Pancreas (tissue), 10 donors: Measurements from ENCODE around the gene TRIM13. TPM values are rescaled to one million over a fixed set of nuclear protein-coding genes. Genes with fewer than 3 reads are reported as not detected.
A peak's percentile ranks its signal among the peaks of the same experiment; 100 is the strongest.

Source experiments
- ATAC-seq, 4 donors: fragments of 200-7000 bp; cut with Tn5 transposase; one replicate each; pipeline versions ENCODE4 v1.8.0 to v1.9.1; 2020; ENCODE audit warnings: mild to moderate bottlenecking in 4 of 4, moderate library complexity in 4 of 4
- DNase-seq, 6 donors: peaks; one replicate each; pipeline ENCODE4 v3.0.0-alpha.2; 2020
- FAIRE-seq: peaks from 2 replicates; lab custom pipeline; 2012; peaks lifted over from hg19 to GRCh38; lab: Jason Lieb, UNC
- H3K27ac ChIP-seq, 4 donors: fragments of 200-600 bp; sonication (generic); 1 replicate in 3 of 4; 2 replicates in 1 of 4; pipeline versions ENCODE4 v1.5.0 to v1.8.0; 2020
- H3K27me3 ChIP-seq, 4 donors: fragments of 200-600 bp; one replicate each; pipeline ENCODE4 v1.8.0; 2021
- H3K36me3 ChIP-seq, 3 donors: fragments of 200-600 bp; sonication (generic) in 1 of 3; one replicate each; pipeline versions ENCODE4 v1.5.0 to v1.8.0; 2020 to 2021
- H3K4me1 ChIP-seq, 3 donors: fragments of 200-600 bp; one replicate each; pipeline ENCODE4 v1.8.0; 2021
- H3K4me3 ChIP-seq, 4 donors: fragments of 200-600 bp; sonication (generic) in 2 of 4; one replicate each; pipeline versions ENCODE4 v1.5.0 to v1.8.0; 2020 to 2021
- H3K9me3 ChIP-seq, 4 donors: fragments of 200-600 bp; one replicate each; pipeline ENCODE4 v1.8.0; 2021
- CTCF ChIP-seq, 4 donors: fragments of 200-600 bp; sonication (generic) in 3 of 4; IDR thresholded peaks; one replicate each; pipeline versions ENCODE4 v1.5.0 to v1.8.0; 2021; ENCODE audit warnings: antibody characterized with exemption in 4 of 4
- WGBS, 2 donors: extraction: QIAGEN DNeasy Blood & Tissue Kit; methylation state at CpG; one replicate each; pipeline ENCODE4 v1.1.7; 2013; 5-methylcytosine and 5-hydroxymethylcytosine counted together
- intact Hi-C, 3 donors: fragments of 100-400 bp; cut with DNase I; formaldehyde crosslinking; loops; one replicate each; pipeline versions ENCODE4 v1.11.1 to v1.14.2; 2022
- polyA plus RNA-seq, 2 donors: library from polyadenylated mRNA; stranded (reverse); fragments of 200-250 nt; gene quantifications; one replicate each; pipeline ENCODE4 v1.2.3, GENCODE V29; 2013
- total RNA-seq, 6 donors: library from RNA; stranded (reverse); fragmentation: NEBNext Ultra II Directional in 4 of 6; extraction: Animal tissue kit (Norgen Biotek cat#: 25700) in 4 of 6; gene quantifications; one replicate each; pipeline versions ENCODE4 v1.2.1 to v1.2.4, GENCODE V29; 2021 to 2023
- donor health status: healthy with polysubstance abuse.
- donor health status: DM: no; HTN: no; CAD: no; lungs with moderate emphysema.
- donor health status: DM: no; HTN: no; CAD: no.
- donor health status: control.
- donor health status: control.
- donor health status: Bipolar disorder and iron deficiency.
- donor health status: DM: yes; HTN: yes; CAD: no.
- donor health status: DM: no; HTN: no; CAD: no.
- donor health status: DM: no; HTN: no; CAD: no.
- donor health status: DM: yes; HTN: yes; CAD: no.

The TRIM13 gene
- total and polyA plus RNA-seq, 8 donors: 7.2 to 19.7 (median 8.9) TPM

- Histone ChIP-seq H3K27me3 (no peaks in the 10 kb centered on the region), H3K36me3 (no peaks in the 10 kb centered on the region), H3K9me3 (no peaks in the 10 kb centered on the region), H3K27ac (peak overlapping the region; percentile 82 to 99 (median 92)), H3K4me1 (peaks cover 12 to 21% (median 20%) of the 10 kb centered on the region in 3 donors), H3K4me3 (peak overlapping the region; percentile 57 to 81 (median 66))
- FAIRE-seq (no peak), DNase-seq (peak; percentile 90 to 97 (median 94)), ATAC-seq (peak; percentile 79 to 88 (median 86))
- 0 to 1% methylated on average over 55 to 61 of the region's 68 CpGs for WGBS, 2 donors
- no peak for TF ChIP-seq CTCF (IDR thresholded peaks at IDR 0.05)
- intact Hi-C loops: no loop called here
These were observed 504 bp upstream of the TRIM13 start for GRCh38 chr13:49996161-49996915.

DNA sequence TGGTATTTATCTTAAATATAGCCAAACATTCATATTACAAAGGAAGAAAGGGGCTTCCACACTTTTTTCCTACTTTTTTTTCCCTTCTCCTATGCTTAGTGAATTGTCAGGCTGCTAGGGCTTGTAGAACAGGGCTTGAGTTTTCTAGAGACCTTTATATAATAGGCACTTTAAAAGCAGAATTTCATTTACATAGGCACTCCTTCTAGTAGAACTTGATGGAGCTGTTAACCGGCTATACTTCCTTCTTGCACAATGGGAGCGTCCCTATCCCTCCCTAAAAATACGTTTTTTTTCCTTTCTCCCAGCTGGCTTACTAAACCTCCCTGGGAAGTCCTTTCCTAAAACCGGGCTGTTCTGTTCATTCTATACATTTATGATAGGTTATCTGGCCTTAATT lies 1.1 kb downstream of the TRIM13 start:
- Histone ChIP-seq H3K36me3 (no peaks in the 10 kb centered on the region), H3K27ac (peak overlapping the region in 2 of 4 donors; percentile 97 to 99), H3K4me3 (peak overlapping the region; percentile 47 to 69 (median 59)), H3K9me3 (no peaks in the 10 kb centered on the region), H3K4me1 (peaks cover 12 to 24% (median 24%) of the 10 kb centered on the region in 3 donors), H3K27me3 (no peaks in the 10 kb centered on the region)
- FAIRE-seq (no peak), DNase-seq (no peak), ATAC-seq (peak in 1 of 4 donors; percentile 3)
- 13 to 14% methylated on average over 4 of the region's 4 CpGs for WGBS, 2 donors
- TF ChIP-seq CTCF (IDR thresholded peaks at IDR 0.05): no peak
- intact Hi-C loops: no loop called here

GRCh38 chr13:49998714-49999624 lies 2.1 kb downstream of the TRIM13 start:
- Histone ChIP-seq H3K4me3 (peak overlapping the region in 1 of 4 donors; percentile 57), H3K27me3 (no peaks in the 10 kb centered on the region), H3K27ac (peak overlapping the region in 1 of 4 donors; percentile 99), H3K4me1 (peaks cover 12 to 28% (median 24%) of the 10 kb centered on the region in 3 donors), H3K36me3 (no peaks in the 10 kb centered on the region), H3K9me3 (no peaks in the 10 kb centered on the region)
- DNase-seq: no peak
- TF ChIP-seq CTCF (IDR thresholded peaks at IDR 0.05): no peak
- WGBS, 2 donors: 82 to 83% methylated on average over 22 of the region's 22 CpGs
- intact Hi-C loops: no loop called here
- no peak for ATAC-seq
- FAIRE-seq: no peak

DNA sequence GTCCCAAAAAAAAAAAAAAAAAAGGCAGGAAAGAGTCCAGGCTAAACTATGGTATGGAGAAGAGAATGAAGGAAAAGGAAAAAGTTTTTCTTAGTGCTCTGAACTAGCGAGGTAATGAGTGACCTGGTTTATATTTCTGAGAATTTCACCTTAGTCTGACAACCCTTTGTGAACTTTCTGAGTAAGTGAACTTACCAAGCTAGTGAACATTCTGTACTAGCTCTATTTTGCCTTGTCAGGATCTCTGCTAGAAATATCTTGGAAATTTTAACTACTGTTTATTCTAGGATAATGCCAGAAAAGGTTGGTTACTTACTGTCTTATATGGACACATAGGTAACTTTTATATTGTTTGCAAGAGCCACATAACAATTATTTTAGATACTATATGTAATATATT lies 4.4 kb downstream of the TRIM13 start:
- H3K9me3 ChIP-seq: no peaks in the 10 kb centered on the region
- no peaks in the 10 kb centered on the region for H3K36me3 ChIP-seq
- 50 to 71% methylated on average over 1 of the region's 1 CpG for WGBS, 2 donors
- H3K4me1 ChIP-seq: peaks cover 12 to 28% (median 24%) of the 10 kb centered on the region in 3 donors
- TF ChIP-seq CTCF (IDR thresholded peaks at IDR 0.05): no peak
- H3K27me3 ChIP-seq: no peaks in the 10 kb centered on the region
- intact Hi-C loops: no loop called here
- no peak for ATAC-seq
- no peak overlapping the region for H3K27ac ChIP-seq
- FAIRE-seq: no peak
- no peak overlapping the region for H3K4me3 ChIP-seq
- DNase-seq: no peak
